ENCODE results near the gene LIMA1. TPM values are rescaled to one million over a fixed set of nuclear protein-coding genes. Genes with fewer than 3 reads are reported as not detected.

Gene LIMA1
- total and polyA plus RNA-seq, 9 of the 15 experiments (the other 6 are each of a cell fraction or from before 2014, with no cell fraction given): 20.2 to 37.8 (median 27.3) TPM

DNA sequence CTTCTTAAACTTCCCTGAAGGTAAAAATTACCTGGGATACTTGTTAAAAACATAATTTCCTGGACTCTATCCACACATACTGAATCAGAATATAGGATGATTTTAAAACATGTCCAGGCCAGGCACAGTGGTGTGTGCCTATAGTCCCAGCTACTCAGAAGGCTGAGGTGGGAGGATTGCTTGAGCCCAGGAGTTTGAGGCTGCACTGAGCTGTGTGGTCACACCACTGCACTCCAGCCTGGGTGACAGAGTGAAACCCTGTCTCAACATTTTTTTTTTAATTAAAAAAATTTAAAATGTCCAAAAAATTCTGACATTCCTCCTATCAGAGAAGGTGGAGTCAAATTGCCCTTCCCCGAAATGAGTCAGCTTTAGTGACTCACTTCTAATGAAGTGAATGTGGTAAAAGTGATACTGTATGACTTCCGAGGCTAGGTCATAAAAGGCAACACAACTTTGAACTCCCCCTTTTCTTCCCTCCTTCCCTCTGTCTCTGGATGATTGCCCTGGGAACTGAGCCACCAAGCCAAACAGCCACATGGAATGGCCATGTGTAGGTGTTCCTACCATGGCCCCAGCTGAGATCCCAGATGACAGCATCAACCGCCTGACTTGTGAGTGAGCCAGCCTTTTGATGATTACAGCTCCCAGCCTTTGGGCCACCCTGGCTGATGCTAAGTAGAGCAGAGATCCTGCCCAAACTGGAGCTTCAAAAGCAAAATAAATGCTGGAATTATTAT lies 36.3 kb downstream of the LIMA1 start (continued):
- TF ChIP-seq MYC (IDR thresholded peaks at IDR 0.05; ENCODE audit: low read depth, low read length): peak; percentile 87
- TF ChIP-seq MYC (CRISPR knock-in tag; IDR thresholded peaks at IDR 0.05; ENCODE audit: borderline replicate concordance, low read depth): no peak
- TF ChIP-seq ZNF384 (IDR thresholded peaks at IDR 0.05; ENCODE audit: low read depth, low read length): no peak
- no peak for TF ChIP-seq KDM1A (IDR thresholded peaks at IDR 0.05)
- no peak for TF ChIP-seq JUNB (CRISPR knock-in tag; conservative IDR thresholded peaks at IDR 0.05)
- no peak for TF ChIP-seq ZBTB1 (CRISPR knock-in tag; IDR thresholded peaks at IDR 0.05; ENCODE audit: borderline replicate concordance, low read depth)
- TF ChIP-seq BRD9 (IDR thresholded peaks at IDR 0.05; ENCODE audit: low read depth, partially characterized antibody): no peak
- no peak for TF ChIP-seq HOXB6 (CRISPR knock-in tag; IDR thresholded peaks at IDR 0.05; ENCODE audit: borderline replicate concordance)
- TF ChIP-seq ZNF212 (CRISPR knock-in tag; IDR thresholded peaks at IDR 0.05): no peak
- peak; percentile 64; the same call in 1 of the 2 replicates for TF ChIP-seq NCOA1 (IDR thresholded peaks at IDR 0.05; ENCODE audit: low read depth)
- no peak for TF ChIP-seq SREBF2 (CRISPR knock-in tag; IDR thresholded peaks at IDR 0.05)
- peak; percentile 37; the same call in 1 of the 2 replicates for TF ChIP-seq ESRRA (IDR thresholded peaks at IDR 0.05; ENCODE audit: borderline replicate concordance, low read depth)
- no peak for TF ChIP-seq CSDE1 (IDR thresholded peaks at IDR 0.05)
- no peak for TF ChIP-seq HNRNPH1 (optimal IDR thresholded peaks at IDR 0.05; ENCODE audit: low read depth, low read length)
- TF ChIP-seq ARID2 (IDR thresholded peaks at IDR 0.05): no peak
- TF ChIP-seq TAF7 (tag; IDR thresholded peaks at IDR 0.05): no peak
- peak in 1 of 2 experiments; percentile 54; a peak in 1 of 4 replicates for TF ChIP-seq MAZ (CRISPR knock-in tag; conservative IDR thresholded peaks at IDR 0.05 in 1 of 2, IDR thresholded peaks at IDR 0.05 in 1 of 2)
- TF ChIP-seq, protein P1, sequence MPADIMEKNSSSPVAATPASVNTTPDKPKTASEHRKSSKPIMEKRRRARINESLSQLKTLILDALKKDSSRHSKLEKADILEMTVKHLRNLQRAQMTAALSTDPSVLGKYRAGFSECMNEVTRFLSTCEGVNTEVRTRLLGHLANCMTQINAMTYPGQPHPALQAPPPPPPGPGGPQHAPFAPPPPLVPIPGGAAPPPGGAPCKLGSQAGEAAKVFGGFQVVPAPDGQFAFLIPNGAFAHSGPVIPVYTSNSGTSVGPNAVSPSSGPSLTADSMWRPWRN (IDR thresholded peaks at IDR 0.05; ENCODE audit: low read depth): no peak
- TF ChIP-seq NRF1 (conservative IDR thresholded peaks at IDR 0.05 in 1 of 2, IDR thresholded peaks at IDR 0.05 in 1 of 2): no peak
- TF ChIP-seq, protein P2, sequence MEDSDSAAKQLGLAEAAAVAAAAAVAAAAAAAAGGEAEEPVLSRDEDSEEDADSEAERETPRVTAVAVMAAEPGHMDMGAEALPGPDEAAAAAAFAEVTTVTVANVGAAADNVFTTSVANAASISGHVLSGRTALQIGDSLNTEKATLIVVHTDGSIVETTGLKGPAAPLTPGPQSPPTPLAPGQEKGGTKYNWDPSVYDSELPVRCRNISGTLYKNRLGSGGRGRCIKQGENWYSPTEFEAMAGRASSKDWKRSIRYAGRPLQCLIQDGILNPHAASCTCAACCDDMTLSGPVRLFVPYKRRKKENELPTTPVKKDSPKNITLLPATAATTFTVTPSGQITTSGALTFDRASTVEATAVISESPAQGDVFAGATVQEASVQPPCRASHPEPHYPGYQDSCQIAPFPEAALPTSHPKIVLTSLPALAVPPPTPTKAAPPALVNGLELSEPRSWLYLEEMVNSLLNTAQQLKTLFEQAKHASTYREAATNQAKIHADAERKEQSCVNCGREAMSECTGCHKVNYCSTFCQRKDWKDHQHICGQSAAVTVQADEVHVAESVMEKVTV (CRISPR knock-in tag; IDR thresholded peaks at IDR 0.05): no peak
- TF ChIP-seq, protein P3, sequence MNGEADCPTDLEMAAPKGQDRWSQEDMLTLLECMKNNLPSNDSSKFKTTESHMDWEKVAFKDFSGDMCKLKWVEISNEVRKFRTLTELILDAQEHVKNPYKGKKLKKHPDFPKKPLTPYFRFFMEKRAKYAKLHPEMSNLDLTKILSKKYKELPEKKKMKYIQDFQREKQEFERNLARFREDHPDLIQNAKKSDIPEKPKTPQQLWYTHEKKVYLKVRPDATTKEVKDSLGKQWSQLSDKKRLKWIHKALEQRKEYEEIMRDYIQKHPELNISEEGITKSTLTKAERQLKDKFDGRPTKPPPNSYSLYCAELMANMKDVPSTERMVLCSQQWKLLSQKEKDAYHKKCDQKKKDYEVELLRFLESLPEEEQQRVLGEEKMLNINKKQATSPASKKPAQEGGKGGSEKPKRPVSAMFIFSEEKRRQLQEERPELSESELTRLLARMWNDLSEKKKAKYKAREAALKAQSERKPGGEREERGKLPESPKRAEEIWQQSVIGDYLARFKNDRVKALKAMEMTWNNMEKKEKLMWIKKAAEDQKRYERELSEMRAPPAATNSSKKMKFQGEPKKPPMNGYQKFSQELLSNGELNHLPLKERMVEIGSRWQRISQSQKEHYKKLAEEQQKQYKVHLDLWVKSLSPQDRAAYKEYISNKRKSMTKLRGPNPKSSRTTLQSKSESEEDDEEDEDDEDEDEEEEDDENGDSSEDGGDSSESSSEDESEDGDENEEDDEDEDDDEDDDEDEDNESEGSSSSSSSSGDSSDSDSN (IDR thresholded peaks at IDR 0.05; ENCODE audit: borderline replicate concordance in 1 of 2, low read depth in 2 of 2, low read length in 2 of 2): no peak
- no peak for TF ChIP-seq ZNF133 (CRISPR knock-in tag; IDR thresholded peaks at IDR 0.05)
